GM13977 (cell line): ENCODE data around the gene CALU.

Experiments used
- DNase-seq: peaks from one replicate; pipeline ENCODE4 v3.0.0; 2012; ENCODE audit warnings: low spot score
- in situ Hi-C: fragments of 300-500 bp; cut with MboI; formaldehyde crosslinking; loops from one replicate; pipeline ENCODE4 v1.12.0; 2022; ENCODE audit warnings: low sequenced_read_pairs, low pct_unique_long_range_greater_than_20kb, mixed read lengths, inconsistent platforms; ENCODE audit not compliant: unreplicated experiment
- TF ChIP-seq, protein P1 (sequence below): IDR thresholded peaks from 2 replicates; pipeline ENCODE4 v1.5.1; 2012; ENCODE audit warnings: mild to moderate bottlenecking, control low read depth; ENCODE audit not compliant: insufficient read depth; ENCODE audit errors: extremely low read depth, missing control alignments

Gene CALU

DNA sequence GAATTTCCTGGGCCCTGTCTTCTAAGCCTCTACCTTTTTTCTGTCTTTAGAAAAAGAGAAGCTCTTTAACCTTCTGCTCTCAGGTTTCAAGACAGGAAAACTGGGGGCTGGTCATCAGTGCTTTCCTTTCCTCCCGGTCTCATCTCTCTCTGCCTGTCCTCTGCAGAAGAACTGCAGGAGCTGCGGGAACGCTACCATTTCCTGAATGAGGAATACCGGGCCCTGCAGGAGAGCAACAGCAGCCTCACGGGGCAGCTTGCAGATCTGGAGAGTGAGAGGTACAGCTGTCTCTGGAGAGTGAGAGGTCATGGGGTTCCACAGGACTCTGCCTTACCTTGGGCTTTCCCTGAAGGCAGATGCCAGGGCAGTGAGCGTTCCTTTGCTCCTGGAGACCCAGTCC lies 65.3 kb downstream of the CALU start:
- in situ Hi-C loops = no loop called here
- DNase-seq = no peak
- TF ChIP-seq, protein P1, sequence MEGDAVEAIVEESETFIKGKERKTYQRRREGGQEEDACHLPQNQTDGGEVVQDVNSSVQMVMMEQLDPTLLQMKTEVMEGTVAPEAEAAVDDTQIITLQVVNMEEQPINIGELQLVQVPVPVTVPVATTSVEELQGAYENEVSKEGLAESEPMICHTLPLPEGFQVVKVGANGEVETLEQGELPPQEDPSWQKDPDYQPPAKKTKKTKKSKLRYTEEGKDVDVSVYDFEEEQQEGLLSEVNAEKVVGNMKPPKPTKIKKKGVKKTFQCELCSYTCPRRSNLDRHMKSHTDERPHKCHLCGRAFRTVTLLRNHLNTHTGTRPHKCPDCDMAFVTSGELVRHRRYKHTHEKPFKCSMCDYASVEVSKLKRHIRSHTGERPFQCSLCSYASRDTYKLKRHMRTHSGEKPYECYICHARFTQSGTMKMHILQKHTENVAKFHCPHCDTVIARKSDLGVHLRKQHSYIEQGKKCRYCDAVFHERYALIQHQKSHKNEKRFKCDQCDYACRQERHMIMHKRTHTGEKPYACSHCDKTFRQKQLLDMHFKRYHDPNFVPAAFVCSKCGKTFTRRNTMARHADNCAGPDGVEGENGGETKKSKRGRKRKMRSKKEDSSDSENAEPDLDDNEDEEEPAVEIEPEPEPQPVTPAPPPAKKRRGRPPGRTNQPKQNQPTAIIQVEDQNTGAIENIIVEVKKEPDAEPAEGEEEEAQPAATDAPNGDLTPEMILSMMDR = no peak

- TF ChIP-seq, protein P1 = no peak
- in situ Hi-C loops = no loop called here
- DNase-seq = no peak
These were observed 66.1 kb downstream of the CALU start for GRCh38 chr7:128805225-128805624.

GRCh38 chr7:128807191-128807590 lies 68.0 kb downstream of the CALU start:
- TF ChIP-seq, protein P1 = no peak
- no peak for DNase-seq
- in situ Hi-C loops = no loop called here

DNA sequence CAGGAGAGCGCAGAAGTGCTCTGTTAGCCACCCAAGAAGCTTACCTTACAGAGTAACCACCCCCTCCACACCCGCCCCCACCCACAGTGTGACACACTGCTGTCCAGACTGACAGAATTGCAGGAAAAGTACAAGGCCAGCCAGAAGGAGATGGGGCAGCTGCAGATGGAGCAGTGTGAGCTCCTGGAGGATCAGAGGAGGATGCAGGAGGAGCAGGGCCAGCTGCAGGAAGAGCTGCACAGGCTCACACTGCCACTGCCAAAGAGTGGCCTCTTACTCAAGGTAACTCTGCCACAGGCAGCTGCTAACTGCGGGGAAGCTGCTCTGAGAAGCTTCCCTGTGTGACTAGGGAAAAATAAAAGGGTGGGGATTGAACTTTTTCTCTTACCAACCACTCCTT lies 70.2 kb downstream of the CALU start:
- DNase-seq = no peak
- TF ChIP-seq, protein P1 = no peak
- in situ Hi-C loops = no loop called here

DNA sequence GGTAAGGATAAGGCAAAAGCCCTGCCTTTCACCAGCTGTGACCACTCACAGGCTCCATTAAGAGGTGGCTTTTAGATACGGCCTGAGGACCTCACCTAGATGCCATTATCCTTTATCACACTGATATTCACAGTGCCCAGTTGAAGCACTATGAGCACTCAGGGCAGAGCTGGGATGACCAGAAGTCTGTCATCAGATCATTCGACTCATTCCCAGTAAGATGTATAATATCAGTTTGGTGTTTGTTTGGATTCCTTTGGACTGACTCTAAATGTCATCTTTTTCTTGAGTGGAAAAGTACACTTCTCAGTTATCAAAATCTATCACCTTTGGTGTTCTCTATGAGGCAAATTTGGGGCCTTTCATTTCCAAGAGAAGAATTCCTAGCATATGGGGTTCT lies 71.3 kb downstream of the CALU start:
- TF ChIP-seq, protein P1 = no peak
- in situ Hi-C loops = no loop called here
- no peak for DNase-seq

DNA sequence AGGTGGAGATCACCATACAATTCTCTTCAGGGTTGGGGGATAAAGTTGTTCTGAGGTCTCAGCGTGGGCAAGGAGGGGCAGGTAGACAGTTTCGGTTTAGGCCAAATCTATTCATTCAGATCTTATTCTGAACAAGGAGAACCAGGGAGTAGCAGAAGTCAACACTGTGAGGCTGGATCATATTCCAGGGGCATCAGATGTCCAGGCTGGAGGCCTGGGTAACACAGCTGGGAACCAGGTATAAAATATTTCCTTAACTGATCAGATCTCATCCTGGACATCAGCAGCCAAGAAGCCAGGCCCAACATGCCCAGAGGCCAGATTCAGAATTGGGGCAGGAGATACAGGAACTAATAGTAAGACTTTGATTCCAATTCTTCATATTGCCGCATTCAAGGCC lies 71.8 kb downstream of the CALU start:
- in situ Hi-C loops = no loop called here
- DNase-seq = no peak
- TF ChIP-seq, protein P1 = no peak

GRCh38 chr7:128811631-128812430 lies 72.7 kb downstream of the CALU start:
- in situ Hi-C loops = no loop called here
- no peak for DNase-seq
- TF ChIP-seq, protein P1 = no peak
